Measurements from ENCODE around the gene CWC27. TPM values are rescaled to one million over a fixed set of nuclear protein-coding genes. Genes with fewer than 3 reads are reported as not detected.

CWC27 gene
- total and polyA plus RNA-seq, 2 of the 13 experiments (the other 11 are each of a cell fraction or from before 2014, with no cell fraction given) = 21.1 to 25.7 TPM

DNA sequence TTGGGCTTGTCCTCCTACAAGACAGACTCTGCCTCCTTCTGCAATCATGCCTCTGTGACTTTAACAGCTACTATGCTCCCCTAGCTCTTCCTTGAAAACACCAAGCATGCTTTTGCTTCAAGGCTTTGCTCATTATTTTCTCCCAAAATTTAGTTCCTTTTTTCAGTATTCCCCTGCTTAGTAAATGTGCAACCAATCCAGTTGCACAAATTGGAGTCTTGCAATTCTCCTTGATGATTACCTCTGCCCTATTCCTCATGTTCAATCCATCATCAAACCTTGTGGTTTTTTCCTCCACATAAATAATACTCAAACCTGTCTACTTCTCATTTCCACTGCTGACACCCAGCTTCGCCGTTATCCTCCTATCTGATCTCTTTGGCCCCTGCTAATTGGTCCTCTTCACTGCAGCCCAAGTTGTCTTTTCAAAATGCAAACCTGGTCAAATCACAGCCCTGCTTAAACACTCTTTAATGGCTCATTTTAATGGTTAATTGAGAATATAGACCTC, 296.3 kb downstream of the CWC27 start (continued):
- TF ChIP-seq, protein P1, sequence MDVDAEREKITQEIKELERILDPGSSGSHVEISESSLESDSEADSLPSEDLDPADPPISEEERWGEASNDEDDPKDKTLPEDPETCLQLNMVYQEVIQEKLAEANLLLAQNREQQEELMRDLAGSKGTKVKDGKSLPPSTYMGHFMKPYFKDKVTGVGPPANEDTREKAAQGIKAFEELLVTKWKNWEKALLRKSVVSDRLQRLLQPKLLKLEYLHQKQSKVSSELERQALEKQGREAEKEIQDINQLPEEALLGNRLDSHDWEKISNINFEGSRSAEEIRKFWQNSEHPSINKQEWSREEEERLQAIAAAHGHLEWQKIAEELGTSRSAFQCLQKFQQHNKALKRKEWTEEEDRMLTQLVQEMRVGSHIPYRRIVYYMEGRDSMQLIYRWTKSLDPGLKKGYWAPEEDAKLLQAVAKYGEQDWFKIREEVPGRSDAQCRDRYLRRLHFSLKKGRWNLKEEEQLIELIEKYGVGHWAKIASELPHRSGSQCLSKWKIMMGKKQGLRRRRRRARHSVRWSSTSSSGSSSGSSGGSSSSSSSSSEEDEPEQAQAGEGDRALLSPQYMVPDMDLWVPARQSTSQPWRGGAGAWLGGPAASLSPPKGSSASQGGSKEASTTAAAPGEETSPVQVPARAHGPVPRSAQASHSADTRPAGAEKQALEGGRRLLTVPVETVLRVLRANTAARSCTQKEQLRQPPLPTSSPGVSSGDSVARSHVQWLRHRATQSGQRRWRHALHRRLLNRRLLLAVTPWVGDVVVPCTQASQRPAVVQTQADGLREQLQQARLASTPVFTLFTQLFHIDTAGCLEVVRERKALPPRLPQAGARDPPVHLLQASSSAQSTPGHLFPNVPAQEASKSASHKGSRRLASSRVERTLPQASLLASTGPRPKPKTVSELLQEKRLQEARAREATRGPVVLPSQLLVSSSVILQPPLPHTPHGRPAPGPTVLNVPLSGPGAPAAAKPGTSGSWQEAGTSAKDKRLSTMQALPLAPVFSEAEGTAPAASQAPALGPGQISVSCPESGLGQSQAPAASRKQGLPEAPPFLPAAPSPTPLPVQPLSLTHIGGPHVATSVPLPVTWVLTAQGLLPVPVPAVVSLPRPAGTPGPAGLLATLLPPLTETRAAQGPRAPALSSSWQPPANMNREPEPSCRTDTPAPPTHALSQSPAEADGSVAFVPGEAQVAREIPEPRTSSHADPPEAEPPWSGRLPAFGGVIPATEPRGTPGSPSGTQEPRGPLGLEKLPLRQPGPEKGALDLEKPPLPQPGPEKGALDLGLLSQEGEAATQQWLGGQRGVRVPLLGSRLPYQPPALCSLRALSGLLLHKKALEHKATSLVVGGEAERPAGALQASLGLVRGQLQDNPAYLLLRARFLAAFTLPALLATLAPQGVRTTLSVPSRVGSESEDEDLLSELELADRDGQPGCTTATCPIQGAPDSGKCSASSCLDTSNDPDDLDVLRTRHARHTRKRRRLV (CRISPR knock-in tag; IDR thresholded peaks at IDR 0.05) = no peak
- TF ChIP-seq ZNF496 (CRISPR knock-in tag; IDR thresholded peaks at IDR 0.05; ENCODE audit: insufficient replicate concordance) (no peak), SMAD3 (CRISPR knock-in tag; IDR thresholded peaks at IDR 0.05) (no peak), GATAD1 (CRISPR knock-in tag; IDR thresholded peaks at IDR 0.05) (no peak), KMT2A (CRISPR knock-in tag; IDR thresholded peaks at IDR 0.05) (no peak), ZNF547 (CRISPR knock-in tag; IDR thresholded peaks at IDR 0.05) (no peak), JDP2 (CRISPR knock-in tag; IDR thresholded peaks at IDR 0.05; ENCODE audit: borderline replicate concordance) (no peak), ZNF180 (CRISPR knock-in tag; IDR thresholded peaks at IDR 0.05; ENCODE audit: borderline replicate concordance, low read depth) (no peak), ARHGAP35 (CRISPR knock-in tag; IDR thresholded peaks at IDR 0.05; ENCODE audit: borderline replicate concordance) (no peak), ZFP62 (CRISPR knock-in tag; IDR thresholded peaks at IDR 0.05) (no peak), ZNF20 (CRISPR knock-in tag; IDR thresholded peaks at IDR 0.05) (no peak), MED8 (CRISPR knock-in tag; IDR thresholded peaks at IDR 0.05; ENCODE audit: insufficient replicate concordance) (no peak)
- TF ChIP-seq, protein P2, sequence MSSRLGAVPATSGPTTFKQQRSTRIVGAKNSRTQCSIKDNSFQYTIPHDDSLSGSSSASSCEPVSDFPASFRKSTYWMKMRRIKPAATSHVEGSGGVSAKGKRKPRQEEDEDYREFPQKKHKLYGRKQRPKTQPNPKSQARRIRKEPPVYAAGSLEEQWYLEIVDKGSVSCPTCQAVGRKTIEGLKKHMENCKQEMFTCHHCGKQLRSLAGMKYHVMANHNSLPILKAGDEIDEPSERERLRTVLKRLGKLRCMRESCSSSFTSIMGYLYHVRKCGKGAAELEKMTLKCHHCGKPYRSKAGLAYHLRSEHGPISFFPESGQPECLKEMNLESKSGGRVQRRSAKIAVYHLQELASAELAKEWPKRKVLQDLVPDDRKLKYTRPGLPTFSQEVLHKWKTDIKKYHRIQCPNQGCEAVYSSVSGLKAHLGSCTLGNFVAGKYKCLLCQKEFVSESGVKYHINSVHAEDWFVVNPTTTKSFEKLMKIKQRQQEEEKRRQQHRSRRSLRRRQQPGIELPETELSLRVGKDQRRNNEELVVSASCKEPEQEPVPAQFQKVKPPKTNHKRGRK (CRISPR knock-in tag; IDR thresholded peaks at IDR 0.05) = no peak
